ENCODE measurements around the gene CDK11A. TPM values are rescaled to one million over a fixed set of nuclear protein-coding genes. Genes with fewer than 3 reads are reported as not detected.
"Not testable (repeated sequence)": the region's sequence is repeated elsewhere in the genome, so short reads cannot be mapped to it uniquely, and the experiment has no call there.

Gene CDK11A
- polyA plus RNA-seq, 4 donors, result 22.7 to 34.9 (median 28.6) TPM

GRCh38 chr1:1755426-1755825 is 31.3 kb upstream of the CDK11A start:
- DNase-seq (ENCODE audit: low read depth in 4 of 4, low spot score in 3 of 4), result no peak

- DNase-seq (ENCODE audit: low read depth in 4 of 4, low spot score in 3 of 4), result no peak
These were observed 30.1 kb upstream of the CDK11A start for GRCh38 chr1:1754051-1754815.

GRCh38 chr1:1753607-1754005 is 29.4 kb upstream of the CDK11A start:
- DNase-seq (ENCODE audit: low read depth in 4 of 4, low spot score in 3 of 4), result no peak

GRCh38 chr1:1752636-1753606 is 28.8 kb upstream of the CDK11A start:
- DNase-seq (ENCODE audit: low read depth in 4 of 4, low spot score in 3 of 4), result no peak

- no peak for DNase-seq (ENCODE audit: low read depth in 4 of 4, low spot score in 3 of 4)
These were observed 28.0 kb upstream of the CDK11A start for GRCh38 chr1:1752190-1752589.

GRCh38 chr1:1749941-1750340 is 25.8 kb upstream of the CDK11A start:
- DNase-seq (ENCODE audit: low read depth in 4 of 4, low spot score in 3 of 4), result not testable (repeated sequence)

- no peak for DNase-seq (ENCODE audit: low read depth in 4 of 4, low spot score in 3 of 4)
These were observed 24.6 kb upstream of the CDK11A start for GRCh38 chr1:1748686-1749321.

- DNase-seq (ENCODE audit: low read depth in 4 of 4, low spot score in 3 of 4), result not testable (repeated sequence)
These were observed 22.4 kb upstream of the CDK11A start for GRCh38 chr1:1746566-1746909.

- peak in 3 of 4 donors; percentile 28 to 68 (median 63) for DNase-seq (ENCODE audit: low read depth in 4 of 4, low spot score in 3 of 4)
These were observed 21.8 kb upstream of the CDK11A start for GRCh38 chr1:1745651-1746565.

- not testable (repeated sequence) for DNase-seq (ENCODE audit: low read depth in 4 of 4, low spot score in 3 of 4)
These were observed 18.4 kb upstream of the CDK11A start for GRCh38 chr1:1742529-1742928.

- not testable (repeated sequence) for DNase-seq (ENCODE audit: low read depth in 4 of 4, low spot score in 3 of 4)
These were observed 16.9 kb upstream of the CDK11A start for GRCh38 chr1:1741013-1741412.

- not testable (repeated sequence) for DNase-seq (ENCODE audit: low read depth in 4 of 4, low spot score in 3 of 4)
These were observed 14.7 kb upstream of the CDK11A start for GRCh38 chr1:1738799-1739337.

- DNase-seq (ENCODE audit: low read depth in 4 of 4, low spot score in 3 of 4), result not testable (repeated sequence)
These were observed 13.8 kb upstream of the CDK11A start for GRCh38 chr1:1737675-1738590.

- DNase-seq (ENCODE audit: low read depth in 4 of 4, low spot score in 3 of 4), result no peak
These were observed 8.2 kb upstream of the CDK11A start for GRCh38 chr1:1732381-1732780.

- no peak for DNase-seq (ENCODE audit: low read depth in 4 of 4, low spot score in 3 of 4)
These were observed 6.7 kb upstream of the CDK11A start for GRCh38 chr1:1730870-1731269.

GRCh38 chr1:1730230-1730629 is 6.1 kb upstream of the CDK11A start:
- not testable (repeated sequence) for DNase-seq (ENCODE audit: low read depth in 4 of 4, low spot score in 3 of 4)

GRCh38 chr1:1729116-1729816 is 5.1 kb upstream of the CDK11A start:
- not testable (repeated sequence) for DNase-seq (ENCODE audit: low read depth in 4 of 4, low spot score in 3 of 4)
